NT2/D1 (cell line): ENCODE data around the gene PRR23E.

Experiments
- DNase-seq: peaks from one replicate; pipeline ENCODE4 v3.0.0-alpha.2; 2011; ENCODE audit warnings: low read depth, low spot score
- H3K27me3 ChIP-seq: 2 replicates; pipeline ENCODE4 v1.6.0; 2011; ENCODE audit warnings: mild to moderate bottlenecking; ENCODE audit not compliant: insufficient read length, insufficient read depth
- H3K36me3 ChIP-seq: 2 replicates; pipeline ENCODE4 v1.6.1; 2011; ENCODE audit warnings: mild to moderate bottlenecking, low read length, mixed read lengths; ENCODE audit not compliant: insufficient read depth, insufficient read length
- H3K4me1 ChIP-seq: 2 replicates; pipeline ENCODE4 v1.5.1; 2011; ENCODE audit not compliant: insufficient read depth, insufficient read length
- H3K4me3 ChIP-seq: 2 replicates; pipeline ENCODE4 v1.5.1; 2011; ENCODE audit warnings: low read depth; ENCODE audit not compliant: insufficient read length
- H3K9ac ChIP-seq: 2 replicates; pipeline ENCODE4 v1.6.0; 2011; ENCODE audit warnings: low read depth; ENCODE audit not compliant: insufficient read length
- H3K9me3 ChIP-seq: 2 replicates; pipeline ENCODE4 v1.5.1; 2011; ENCODE audit warnings: mild to moderate bottlenecking, low read length; ENCODE audit not compliant: insufficient read depth
- SUZ12 ChIP-seq: IDR thresholded peaks from 2 replicates; pipeline ENCODE4 v1.6.1; 2011; ENCODE audit not compliant: insufficient read length, insufficient read depth; ENCODE audit errors: extremely low read depth
- YY1 ChIP-seq: IDR thresholded peaks from 2 replicates; pipeline ENCODE4 v1.6.1; 2011; ENCODE audit not compliant: insufficient read length, insufficient read depth
- ZNF274 ChIP-seq: IDR thresholded peaks from 2 replicates; pipeline ENCODE4 v1.6.1; 2011; ENCODE audit warnings: mild to moderate bottlenecking, low read depth, low read length

The PRR23E gene

DNA sequence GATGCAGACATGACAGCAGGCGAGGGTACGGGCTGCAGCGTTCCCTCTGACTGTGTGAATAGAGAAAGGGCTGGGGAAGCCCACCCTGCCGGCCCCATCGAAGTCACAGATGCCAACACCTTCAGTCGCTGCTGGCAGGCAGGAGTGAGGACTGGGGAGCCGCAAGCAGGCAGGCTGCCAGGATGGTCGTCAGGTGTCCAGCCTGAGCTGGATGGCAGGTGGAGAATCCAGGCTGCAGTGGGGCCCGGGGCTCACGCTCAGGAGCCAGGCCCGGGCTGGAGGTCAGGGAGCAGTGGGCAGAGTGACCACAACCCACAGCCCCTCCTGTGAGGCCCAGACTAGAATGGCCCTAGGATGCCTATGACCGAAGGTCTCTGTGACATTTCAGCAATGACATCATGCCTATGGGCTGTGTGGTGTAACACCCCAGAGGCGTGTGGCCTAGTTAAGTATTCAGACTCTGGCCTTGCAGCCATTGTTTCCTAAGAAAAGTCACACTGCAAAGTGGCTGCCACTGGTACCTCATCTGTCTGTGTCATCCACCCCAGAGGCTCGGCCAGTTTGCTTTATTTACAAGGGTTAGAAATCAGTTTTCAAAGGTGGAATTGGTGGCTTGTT is 15.7 kb downstream of the PRR23E start:
- TF ChIP-seq SUZ12: no peak
- no peak for TF ChIP-seq YY1
- no peak for TF ChIP-seq ZNF274
- H3K9me3 ChIP-seq: no peaks in the 10 kb centered on the region

DNA sequence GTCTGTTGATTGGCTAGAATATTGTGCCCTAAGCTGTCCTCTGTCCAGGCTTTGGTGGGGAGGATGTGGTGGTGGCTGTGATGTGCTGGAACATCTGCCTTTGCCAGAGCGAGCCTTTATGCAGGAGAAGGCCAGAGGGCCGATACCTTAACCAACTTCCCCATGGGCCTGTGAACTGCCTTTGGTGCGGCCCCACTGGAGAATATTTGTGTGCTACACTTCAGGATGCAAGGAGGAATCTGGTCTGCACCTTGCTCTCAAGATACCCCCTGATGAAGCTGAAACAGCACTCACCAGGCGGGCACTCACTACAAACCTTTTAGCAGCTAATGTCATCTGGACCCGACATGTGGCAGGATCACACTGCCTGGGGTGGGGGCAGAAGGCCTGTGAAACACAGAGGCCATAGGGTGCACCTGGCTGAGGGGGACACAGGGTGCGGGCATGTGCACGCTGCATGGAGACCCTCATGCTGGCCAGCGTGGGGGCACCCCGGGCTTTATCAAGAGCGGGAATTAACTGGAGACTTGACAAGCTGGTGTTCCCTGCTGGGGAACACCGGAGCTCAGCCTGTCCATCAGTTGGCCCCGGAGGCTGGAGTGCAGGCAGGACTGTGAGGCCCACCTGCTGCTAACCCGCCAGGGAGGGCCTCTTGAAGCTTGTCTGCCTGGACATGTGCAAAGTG is 16.4 kb downstream of the PRR23E start:
- DNase-seq: no peak
- TF ChIP-seq SUZ12 (no peak), ZNF274 (no peak), YY1 (no peak)
- H3K4me1 ChIP-seq: peaks cover 17% of the 10 kb centered on the region

More for the DNA sequence above, 15.7 kb downstream of the PRR23E start:
- peaks cover 17% of the 10 kb centered on the region for H3K4me1 ChIP-seq
- no peak overlapping the region for H3K9ac ChIP-seq
- no peaks in the 10 kb centered on the region for H3K36me3 ChIP-seq
- H3K4me3 ChIP-seq: no peak overlapping the region
- no peak for DNase-seq
- H3K27me3 ChIP-seq: peaks cover 5% of the 10 kb centered on the region

DNA sequence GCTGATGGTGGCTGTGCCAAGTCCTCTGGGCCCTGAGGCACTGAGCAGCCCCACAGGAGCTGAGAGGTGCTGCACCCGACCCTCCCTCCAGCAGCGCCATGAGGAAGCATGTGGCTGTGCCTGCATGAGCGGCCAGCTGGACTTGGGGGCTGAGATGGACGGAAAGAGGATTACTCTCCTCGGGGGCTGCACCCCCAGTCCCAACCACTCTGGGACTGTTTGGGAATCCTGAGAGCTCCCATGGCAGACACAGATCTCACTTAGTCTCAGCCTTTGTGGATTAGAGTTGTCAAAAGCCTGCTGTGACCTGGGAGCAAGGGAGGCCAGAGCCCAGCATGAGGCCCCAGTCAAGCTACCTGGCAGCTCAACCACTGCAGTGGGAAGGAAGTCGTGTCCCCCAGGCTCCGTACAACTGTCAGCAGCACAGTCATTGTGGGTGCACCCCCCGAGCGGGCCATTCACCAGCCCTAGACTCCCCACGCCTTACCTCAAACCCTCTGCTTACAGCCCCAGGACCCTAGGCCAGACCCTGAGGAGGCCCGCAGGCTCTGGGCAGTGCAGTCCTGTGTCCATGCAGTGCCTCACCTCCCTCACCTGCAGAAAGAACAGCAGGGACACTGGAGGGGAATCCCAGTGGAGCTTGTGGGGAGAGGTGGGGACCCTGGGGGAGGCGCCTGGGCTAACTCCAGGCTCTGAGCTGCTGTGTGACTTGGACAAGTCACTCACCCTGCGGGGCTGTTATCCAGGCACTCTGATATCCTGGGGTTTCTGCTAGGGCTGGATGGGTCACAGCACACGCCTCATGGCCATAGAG is 17.1 kb downstream of the PRR23E start:
- Histone ChIP-seq H3K9ac (no peak overlapping the region), H3K27me3 (peaks cover 5% of the 10 kb centered on the region), H3K4me1 (peaks cover 17% of the 10 kb centered on the region), H3K9me3 (no peaks in the 10 kb centered on the region), H3K36me3 (no peaks in the 10 kb centered on the region), H3K4me3 (no peak overlapping the region)
- TF ChIP-seq SUZ12 (no peak), ZNF274 (no peak), YY1 (no peak)
- DNase-seq: no peak

More for the DNA sequence above, 16.4 kb downstream of the PRR23E start:
- no peak overlapping the region for H3K4me3 ChIP-seq
- no peaks in the 10 kb centered on the region for H3K36me3 ChIP-seq
- peaks cover 5% of the 10 kb centered on the region for H3K27me3 ChIP-seq
- H3K9ac ChIP-seq: no peak overlapping the region
- no peaks in the 10 kb centered on the region for H3K9me3 ChIP-seq

DNA sequence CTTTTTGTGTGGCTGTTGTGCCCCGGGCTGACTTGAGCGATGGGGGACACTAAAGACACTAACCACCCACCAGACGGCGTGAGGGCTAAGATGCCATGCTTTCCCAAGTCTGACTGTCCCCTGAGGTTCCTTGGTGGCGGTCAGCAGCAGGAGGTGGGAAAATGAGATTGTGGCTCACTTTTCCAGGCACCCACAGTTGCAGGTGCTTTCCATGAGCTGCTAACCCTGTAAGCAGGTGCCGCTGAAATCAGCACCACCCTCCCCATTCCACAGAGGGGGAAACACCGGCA is 17.7 kb downstream of the PRR23E start:
- H3K4me1 ChIP-seq: peaks cover 17% of the 10 kb centered on the region
- no peaks in the 10 kb centered on the region for H3K36me3 ChIP-seq
- DNase-seq: no peak
- H3K27me3 ChIP-seq: peaks cover 5% of the 10 kb centered on the region
- H3K4me3 ChIP-seq: no peak overlapping the region
- H3K9me3 ChIP-seq: no peaks in the 10 kb centered on the region
- H3K9ac ChIP-seq: no peak overlapping the region
- no peak for TF ChIP-seq YY1
- TF ChIP-seq SUZ12: no peak
- TF ChIP-seq ZNF274: no peak

DNA sequence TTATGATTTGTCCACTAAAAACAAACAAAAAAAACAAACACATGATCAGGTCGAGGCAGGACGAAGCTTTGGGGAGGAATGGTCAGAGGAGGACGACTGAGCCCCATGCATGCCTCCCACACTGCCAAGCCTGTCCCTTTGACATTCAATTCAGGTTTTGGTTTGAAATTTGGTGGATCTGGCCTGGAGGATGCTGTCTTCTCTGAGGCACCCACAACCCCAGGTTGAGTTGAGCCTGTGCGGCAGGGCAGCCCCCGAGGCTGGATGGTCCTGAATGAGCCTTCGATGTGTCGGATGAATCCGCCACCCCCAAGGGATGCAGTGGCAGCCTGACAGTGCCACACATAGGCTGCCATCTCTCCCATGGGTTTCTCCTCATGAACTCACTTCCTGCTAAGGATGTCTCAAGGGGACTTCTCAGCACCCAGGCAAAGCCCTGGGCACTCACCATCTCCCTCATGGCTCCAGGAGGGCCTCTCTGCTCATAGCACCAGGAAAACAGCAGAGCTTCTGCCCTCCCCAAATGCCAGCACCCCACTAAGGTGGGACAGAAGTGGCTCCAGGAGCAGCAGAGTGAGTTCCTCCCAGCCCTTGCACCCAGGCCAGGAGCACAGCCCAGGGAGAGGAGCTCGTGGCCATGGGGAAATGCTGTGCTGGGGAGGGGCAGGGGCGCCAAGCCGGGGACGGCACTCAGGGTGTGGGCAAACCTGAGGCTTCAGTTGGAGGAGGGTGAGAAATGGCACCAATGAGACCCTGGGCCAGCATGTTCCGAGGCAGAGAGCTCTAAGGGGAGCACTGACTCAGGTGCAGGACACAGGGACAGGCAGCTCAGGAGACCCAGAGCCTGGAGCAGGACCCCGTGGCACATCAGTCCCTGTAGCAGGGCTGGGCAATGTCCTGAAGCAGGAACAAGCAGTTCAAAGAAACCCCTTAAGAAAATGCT is 18.5 kb downstream of the PRR23E start:
- Histone ChIP-seq H3K9me3 (no peaks in the 10 kb centered on the region), H3K4me3 (no peak overlapping the region), H3K36me3 (no peaks in the 10 kb centered on the region), H3K27me3 (peaks cover 5% of the 10 kb centered on the region), H3K4me1 (peaks cover 17% of the 10 kb centered on the region), H3K9ac (no peak overlapping the region)
- no peak for DNase-seq
- TF ChIP-seq YY1 (no peak), ZNF274 (no peak), SUZ12 (no peak)

DNA sequence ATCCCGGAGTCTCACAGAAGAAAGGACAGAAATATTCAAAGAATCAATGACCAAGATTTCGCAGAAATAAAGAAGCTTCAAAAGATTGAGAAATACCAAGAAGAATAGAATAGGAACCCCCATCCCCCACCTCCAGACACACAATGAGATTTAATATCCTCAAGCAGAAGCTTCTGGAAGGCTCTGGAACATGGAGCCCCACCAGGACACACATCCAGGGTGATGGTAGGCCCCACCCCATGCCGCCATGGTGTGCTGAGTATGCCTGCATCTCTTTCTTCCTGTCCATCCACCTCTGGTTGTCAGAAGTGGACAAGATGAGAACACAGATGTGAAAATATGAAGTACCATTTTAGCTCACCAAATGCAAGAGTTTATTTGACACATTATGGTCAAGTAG is 19.3 kb downstream of the PRR23E start:
- Histone ChIP-seq H3K9me3 (no peaks in the 10 kb centered on the region), H3K36me3 (no peaks in the 10 kb centered on the region), H3K4me1 (peaks cover 17% of the 10 kb centered on the region), H3K27me3 (peaks cover 5% of the 10 kb centered on the region), H3K4me3 (no peak overlapping the region), H3K9ac (no peak overlapping the region)
- TF ChIP-seq SUZ12: no peak
- TF ChIP-seq YY1: no peak
- TF ChIP-seq ZNF274: no peak
- DNase-seq: no peak

DNA sequence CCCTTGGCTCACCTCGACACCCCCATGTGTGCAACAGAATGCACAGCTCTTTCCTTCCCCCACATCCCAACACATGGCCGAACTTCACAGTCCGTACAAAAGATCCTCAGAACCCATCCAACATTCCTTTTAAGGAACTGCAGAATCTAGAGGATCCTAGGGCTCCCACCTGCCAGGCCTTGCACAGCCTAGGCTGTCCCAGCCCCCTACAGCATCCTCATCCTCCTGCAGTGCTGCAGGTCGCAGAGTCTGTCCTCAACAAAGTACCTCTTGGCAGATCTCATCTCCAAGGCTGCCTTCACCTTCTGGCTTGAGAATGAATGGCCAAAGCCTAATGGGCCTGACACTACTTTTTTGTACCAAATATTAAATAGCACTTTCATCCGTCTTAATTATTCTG is 19.8 kb downstream of the PRR23E start:
- no peak overlapping the region for H3K4me3 ChIP-seq
- no peak for DNase-seq
- peaks cover 5% of the 10 kb centered on the region for H3K27me3 ChIP-seq
- no peak overlapping the region for H3K9ac ChIP-seq
- no peaks in the 10 kb centered on the region for H3K36me3 ChIP-seq
- TF ChIP-seq YY1 (no peak), SUZ12 (no peak), ZNF274 (no peak)
- peaks cover 17% of the 10 kb centered on the region for H3K4me1 ChIP-seq
- no peaks in the 10 kb centered on the region for H3K9me3 ChIP-seq
